Heart right ventricle (tissue), 16 donors: Measurements from ENCODE around the gene RENBP. TPM values are rescaled to one million over a fixed set of nuclear protein-coding genes. Genes with fewer than 3 reads are reported as not detected.

ENCODE experiments used
- ATAC-seq, 8 donors: fragments of 200-7000 bp; cut with Tn5 transposase; one replicate each; pipeline ENCODE4 v1.9.1; 2020; ENCODE audit warnings: mild to moderate bottlenecking in 8 of 8, moderate library complexity in 8 of 8, moderate number of reproducible peaks in 1 of 8
- DNase-seq, 2 donors: peaks; one replicate each; pipeline ENCODE4 v3.0.0-alpha.2; 2020
- H3K27ac ChIP-seq, 10 donors: fragments of 200-600 bp; sonication (generic) in 2 of 10; one replicate each; pipeline versions ENCODE4 v1.5.0 to v1.8.0; 2020 to 2022; ENCODE audit warnings: mild to moderate bottlenecking in 3 of 10
- H3K27me3 ChIP-seq, 7 donors: fragments of 200-600 bp; one replicate each; pipeline ENCODE4 v1.8.0; 2021 to 2022; ENCODE audit warnings: mild to moderate bottlenecking in 2 of 7
- H3K36me3 ChIP-seq, 9 donors: fragments of 200-600 bp; sonication (generic) in 1 of 9; one replicate each; pipeline versions ENCODE4 v1.5.0 to v1.8.0; 2020 to 2022; ENCODE audit warnings: mild to moderate bottlenecking in 2 of 9
- H3K4me1 ChIP-seq, 9 donors: fragments of 200-600 bp; sonication (generic) in 1 of 9; one replicate each; pipeline versions ENCODE4 v1.5.0 to v1.8.0; 2020 to 2022; ENCODE audit warnings: mild to moderate bottlenecking in 4 of 9
- H3K4me3 ChIP-seq, 10 donors: fragments of 200-600 bp; sonication (generic) in 2 of 10; one replicate each; pipeline versions ENCODE4 v1.5.0 to v1.8.0; 2020 to 2022; ENCODE audit warnings: mild to moderate bottlenecking in 7 of 10, moderate library complexity in 2 of 10
- H3K9me3 ChIP-seq, 11 donors: fragments of 200-600 bp in 10 of 11; sonication (generic) in 2 of 11; one replicate each; pipeline versions ENCODE4 v1.5.0 to v1.8.0; 2013 to 2022; ENCODE audit warnings: mild to moderate bottlenecking in 2 of 11, control low read depth in 1 of 11, moderate library complexity in 1 of 11
- WGBS, 2 donors: extraction: QIAGEN DNeasy Blood & Tissue Kit; methylation state at CpG; one replicate each; pipeline ENCODE4 v1.1.7; 2013; ENCODE audit warnings: inconsistent platforms in 1 of 2; 5-methylcytosine and 5-hydroxymethylcytosine counted together
- intact Hi-C, 10 donors: fragments of 100-400 bp; cut with DNase I; formaldehyde crosslinking; loops; one replicate each; pipeline versions ENCODE4 v1.11.1 to v1.14.2; 2022
- polyA plus RNA-seq, 2 donors: library from polyadenylated mRNA; stranded (reverse); fragments of 200-250 nt; gene quantifications; one replicate each; pipeline ENCODE4 v1.2.3, GENCODE V29; 2013
- total RNA-seq, 10 donors: library from RNA; stranded (reverse); fragmentation: NEBNext Ultra II Directional in 3 of 10; extraction: Animal tissue kit (Norgen Biotek cat#: 25700) in 3 of 10; gene quantifications; one replicate each; pipeline versions ENCODE4 v1.2.1 to v1.2.4, GENCODE V29; 2021 to 2023
- TF ChIP-seq, protein P1 (sequence below), 9 donors: fragments of 200-600 bp; sonication (generic) in 2 of 9; IDR thresholded peaks; one replicate each; pipeline versions ENCODE4 v1.5.0 to v1.8.0; 2021 to 2022; ENCODE audit warnings: antibody characterized with exemption in 9 of 9, mild to moderate bottlenecking in 5 of 9, moderate library complexity in 1 of 9
- donor health status: Arrhythmogenic right ventricular cardiomyopathy.
- donor health status: ischemic (EF 13 %, LVEDD 7.1; RV severe dilation, severe dysfunction).
- donor health status: healthy with polysubstance abuse.
- donor health status: DM: no; HTN: yes; CAD: no.
- donor health status: DM: no; HTN: no; CAD: no.
- donor health status: ischemic (EF 25% LVEDD 6.9; RV normal size, moderate dysfunction).
- donor health status: ischemic (EF 25% LVEDD 5.7; RV mildly dilated, moderate dysfunction).
- donor health status: healthy.
- donor health status: DM: yes; HTN: yes; CAD: no.
- donor health status: Ischemic cardiomyopathy.
- donor health status: ischemic (EF 35%, LVEDD 5.7; RV mildly dilated, moderate dysfunction).
- donor health status: nonischemic (EF 11% LVEDD 7.7; RV severe dilation, severe dysfunction).
- donor health status: DM: yes; HTN: yes; CAD: no.
- donor health status: PGD.
- donor health status: ischemic (EF 29% LVEDD 5.4; RV normal size, mild dysfunction).
- donor health status: nonischemic (EF 23%, LVEDD 6.1; RV moderate dilation, normal function).

RENBP gene
- total and polyA plus RNA-seq, 12 donors, result 6.0 to 17.0 (median 9.6) TPM

DNA sequence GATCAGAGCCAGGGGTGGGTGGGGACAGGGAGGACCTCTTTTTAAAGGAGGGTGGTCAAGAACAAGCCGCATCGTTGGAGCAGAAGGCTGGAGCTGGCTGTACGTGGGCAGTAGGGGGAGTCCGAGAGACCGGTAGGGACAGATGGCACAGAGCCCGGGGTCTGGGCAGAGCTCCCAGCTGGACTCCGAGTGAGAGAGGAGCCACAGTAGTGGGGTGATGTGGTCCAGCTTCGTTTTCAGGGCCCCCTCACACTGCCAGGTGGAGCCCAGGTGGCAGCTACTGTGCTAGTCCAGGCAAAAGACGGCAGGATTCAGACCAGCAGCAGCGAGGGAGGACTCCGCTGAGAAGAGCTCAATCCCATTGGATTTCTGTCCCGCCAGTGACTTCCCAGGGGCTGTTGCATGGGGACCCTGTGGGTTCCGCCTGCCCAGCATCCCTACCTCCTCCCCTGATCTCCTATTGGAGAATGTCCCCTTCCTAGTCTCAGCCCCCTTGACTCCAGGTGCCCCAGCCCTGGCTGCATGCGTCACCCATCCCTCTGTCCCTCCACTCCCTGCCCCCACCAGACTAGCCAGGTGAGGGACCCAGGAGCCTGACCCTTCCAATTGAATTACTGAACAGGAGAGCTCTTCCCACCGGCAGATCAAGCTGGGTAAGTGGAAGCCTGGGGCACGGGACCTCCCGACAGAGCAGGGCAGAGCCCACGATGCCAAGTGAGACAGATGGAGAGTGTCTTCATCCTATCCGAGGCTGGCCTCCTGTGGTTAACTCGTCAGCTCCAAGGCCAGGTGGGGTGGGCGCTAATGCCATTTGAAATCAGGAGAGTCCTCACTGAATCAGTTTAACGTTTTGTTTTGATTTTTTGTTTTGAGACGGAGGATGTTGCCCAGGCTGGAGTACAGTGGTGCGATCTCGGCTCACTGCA lies 21.2 kb downstream of the RENBP start:
- Histone ChIP-seq H3K9me3 (no peaks in the 10 kb centered on the region), H3K27ac (peak overlapping the region in 8 of 10 donors; percentile 30 to 99 (median 97)), H3K4me1 (peaks cover 0 to 69% (median 42%) of the 10 kb centered on the region in 9 donors), H3K36me3 (peaks cover 0 to 14% (median 0%) of the 10 kb centered on the region in 9 donors), H3K4me3 (peak overlapping the region in 2 of 10 donors; percentile 15 to 71), H3K27me3 (peaks cover 0 to 80% (median 0%) of the 10 kb centered on the region in 7 donors)
- DNase-seq (peak; percentile 78 to 82), ATAC-seq (peak in 7 of 8 donors; percentile 38 to 74 (median 70))
- intact Hi-C loops, result loop anchor here in 5 of 10 donors (2.0 to 10.0 kb wide), 3 partner anchors 26 to 128 kb away; partner anchors contain the start of genes IDH3G (in 3 of the 5) and SSR4 (in 3 of the 5)
- WGBS, 2 donors, result 50 to 52% methylated on average over 19 to 25 of the region's 25 CpGs
- TF ChIP-seq, protein P1, sequence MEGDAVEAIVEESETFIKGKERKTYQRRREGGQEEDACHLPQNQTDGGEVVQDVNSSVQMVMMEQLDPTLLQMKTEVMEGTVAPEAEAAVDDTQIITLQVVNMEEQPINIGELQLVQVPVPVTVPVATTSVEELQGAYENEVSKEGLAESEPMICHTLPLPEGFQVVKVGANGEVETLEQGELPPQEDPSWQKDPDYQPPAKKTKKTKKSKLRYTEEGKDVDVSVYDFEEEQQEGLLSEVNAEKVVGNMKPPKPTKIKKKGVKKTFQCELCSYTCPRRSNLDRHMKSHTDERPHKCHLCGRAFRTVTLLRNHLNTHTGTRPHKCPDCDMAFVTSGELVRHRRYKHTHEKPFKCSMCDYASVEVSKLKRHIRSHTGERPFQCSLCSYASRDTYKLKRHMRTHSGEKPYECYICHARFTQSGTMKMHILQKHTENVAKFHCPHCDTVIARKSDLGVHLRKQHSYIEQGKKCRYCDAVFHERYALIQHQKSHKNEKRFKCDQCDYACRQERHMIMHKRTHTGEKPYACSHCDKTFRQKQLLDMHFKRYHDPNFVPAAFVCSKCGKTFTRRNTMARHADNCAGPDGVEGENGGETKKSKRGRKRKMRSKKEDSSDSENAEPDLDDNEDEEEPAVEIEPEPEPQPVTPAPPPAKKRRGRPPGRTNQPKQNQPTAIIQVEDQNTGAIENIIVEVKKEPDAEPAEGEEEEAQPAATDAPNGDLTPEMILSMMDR (IDR thresholded peaks at IDR 0.05), result peak in 8 of 9 donors; percentile 36 to 65 (median 58)

GRCh38 chrX:153921511-153922446 lies 22.7 kb downstream of the RENBP start:
- TF ChIP-seq, protein P1 (IDR thresholded peaks at IDR 0.05), result no peak
- intact Hi-C loops, result loop anchor here in 5 of 10 donors (2.0 to 10.0 kb wide), 3 partner anchors 27 to 127 kb away; partner anchors contain the start of genes IDH3G (in 3 of the 5) and SSR4 (in 3 of the 5)
- no peak for DNase-seq
- peaks cover 0 to 92% (median 0%) of the 10 kb centered on the region in 7 donors for H3K27me3 ChIP-seq
- H3K9me3 ChIP-seq, result no peaks in the 10 kb centered on the region
- peak overlapping the region in 9 of 10 donors; percentile 12 to 99 (median 39) for H3K27ac ChIP-seq
- H3K4me3 ChIP-seq, result peak overlapping the region in 6 of 10 donors; percentile 2 to 71 (median 28)
- peaks cover 0 to 28% (median 0%) of the 10 kb centered on the region in 9 donors for H3K36me3 ChIP-seq
- WGBS, 2 donors, result 41 to 44% methylated on average over 24 to 38 of the region's 40 CpGs
- peak in 6 of 8 donors; percentile 3 to 24 (median 8) for ATAC-seq
- H3K4me1 ChIP-seq, result peaks cover 0 to 59% (median 34%) of the 10 kb centered on the region in 9 donors

GRCh38 chrX:153921070-153921469 lies 23.4 kb downstream of the RENBP start:
- no peak for DNase-seq
- intact Hi-C loops, result loop anchor here in 4 of 10 donors (10.0 kb wide), 2 partner anchors 106 to 126 kb away; partner anchors contain the start of genes IDH3G (in 3 of the 4) and SSR4 (in 3 of the 4)
- peaks cover 0 to 93% (median 0%) of the 10 kb centered on the region in 7 donors for H3K27me3 ChIP-seq
- H3K36me3 ChIP-seq, result peaks cover 0 to 34% (median 0%) of the 10 kb centered on the region in 9 donors
- H3K4me3 ChIP-seq, result peak overlapping the region in 6 of 10 donors; percentile 2 to 71 (median 28)
- H3K27ac ChIP-seq, result peak overlapping the region in 6 of 10 donors; percentile 34 to 99 (median 42)
- H3K4me1 ChIP-seq, result peaks cover 0 to 53% (median 29%) of the 10 kb centered on the region in 9 donors
- no peak for ATAC-seq
- 66 to 85% methylated on average over 9 to 16 of the region's 16 CpGs for WGBS, 2 donors
- no peaks in the 10 kb centered on the region for H3K9me3 ChIP-seq
- TF ChIP-seq, protein P1 (IDR thresholded peaks at IDR 0.05), result no peak
